ENCODE measurements around the gene MYOF. TPM values are rescaled to one million over a fixed set of nuclear protein-coding genes. Genes with fewer than 3 reads are reported as not detected.

Gene MYOF
- total and polyA plus RNA-seq, 3 donors from 2014 or later: 9.4 to 21.4 (median 12.3) TPM

GRCh38 chr10:93393211-93393610, 88.9 kb downstream of the MYOF start:
- Histone ChIP-seq H3K4me3 (no peak overlapping the region), H3K9me3 (no peaks in the 10 kb centered on the region), H3K27ac (no peak overlapping the region), H3K36me3 (ENCODE audit: low read depth, missing control alignments) (no peaks in the 10 kb centered on the region), H3K4me1 (no peaks in the 10 kb centered on the region), H3K27me3 (no peaks in the 10 kb centered on the region)
- 69 to 80% methylated on average over 7 of the region's 7 CpGs for WGBS, 2 donors
- DNase-seq: no peak
- intact Hi-C loops (cut with DNase I; ENCODE audit: low total_unique reads): no loop called here
- TF ChIP-seq POLR2A (IDR thresholded peaks at IDR 0.05): no peak
- TF ChIP-seq, protein P1, sequence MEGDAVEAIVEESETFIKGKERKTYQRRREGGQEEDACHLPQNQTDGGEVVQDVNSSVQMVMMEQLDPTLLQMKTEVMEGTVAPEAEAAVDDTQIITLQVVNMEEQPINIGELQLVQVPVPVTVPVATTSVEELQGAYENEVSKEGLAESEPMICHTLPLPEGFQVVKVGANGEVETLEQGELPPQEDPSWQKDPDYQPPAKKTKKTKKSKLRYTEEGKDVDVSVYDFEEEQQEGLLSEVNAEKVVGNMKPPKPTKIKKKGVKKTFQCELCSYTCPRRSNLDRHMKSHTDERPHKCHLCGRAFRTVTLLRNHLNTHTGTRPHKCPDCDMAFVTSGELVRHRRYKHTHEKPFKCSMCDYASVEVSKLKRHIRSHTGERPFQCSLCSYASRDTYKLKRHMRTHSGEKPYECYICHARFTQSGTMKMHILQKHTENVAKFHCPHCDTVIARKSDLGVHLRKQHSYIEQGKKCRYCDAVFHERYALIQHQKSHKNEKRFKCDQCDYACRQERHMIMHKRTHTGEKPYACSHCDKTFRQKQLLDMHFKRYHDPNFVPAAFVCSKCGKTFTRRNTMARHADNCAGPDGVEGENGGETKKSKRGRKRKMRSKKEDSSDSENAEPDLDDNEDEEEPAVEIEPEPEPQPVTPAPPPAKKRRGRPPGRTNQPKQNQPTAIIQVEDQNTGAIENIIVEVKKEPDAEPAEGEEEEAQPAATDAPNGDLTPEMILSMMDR (IDR thresholded peaks at IDR 0.05): no peak

- TF ChIP-seq, protein P1 (IDR thresholded peaks at IDR 0.05): no peak
- no peak for TF ChIP-seq POLR2A (IDR thresholded peaks at IDR 0.05)
- no peaks in the 10 kb centered on the region for H3K4me1 ChIP-seq
- no peaks in the 10 kb centered on the region for H3K9me3 ChIP-seq
- no peaks in the 10 kb centered on the region for H3K27me3 ChIP-seq
- H3K36me3 ChIP-seq (ENCODE audit: low read depth, missing control alignments): no peaks in the 10 kb centered on the region
- H3K4me3 ChIP-seq: no peak overlapping the region
- intact Hi-C loops (cut with DNase I; ENCODE audit: low total_unique reads): no loop called here
- no peak for DNase-seq
- WGBS, 2 donors: 71 to 73% methylated on average over 3 of the region's 3 CpGs
- H3K27ac ChIP-seq: no peak overlapping the region
Observed at GRCh38 chr10:93392121-93392520, 90.0 kb downstream of the MYOF start.

DNA sequence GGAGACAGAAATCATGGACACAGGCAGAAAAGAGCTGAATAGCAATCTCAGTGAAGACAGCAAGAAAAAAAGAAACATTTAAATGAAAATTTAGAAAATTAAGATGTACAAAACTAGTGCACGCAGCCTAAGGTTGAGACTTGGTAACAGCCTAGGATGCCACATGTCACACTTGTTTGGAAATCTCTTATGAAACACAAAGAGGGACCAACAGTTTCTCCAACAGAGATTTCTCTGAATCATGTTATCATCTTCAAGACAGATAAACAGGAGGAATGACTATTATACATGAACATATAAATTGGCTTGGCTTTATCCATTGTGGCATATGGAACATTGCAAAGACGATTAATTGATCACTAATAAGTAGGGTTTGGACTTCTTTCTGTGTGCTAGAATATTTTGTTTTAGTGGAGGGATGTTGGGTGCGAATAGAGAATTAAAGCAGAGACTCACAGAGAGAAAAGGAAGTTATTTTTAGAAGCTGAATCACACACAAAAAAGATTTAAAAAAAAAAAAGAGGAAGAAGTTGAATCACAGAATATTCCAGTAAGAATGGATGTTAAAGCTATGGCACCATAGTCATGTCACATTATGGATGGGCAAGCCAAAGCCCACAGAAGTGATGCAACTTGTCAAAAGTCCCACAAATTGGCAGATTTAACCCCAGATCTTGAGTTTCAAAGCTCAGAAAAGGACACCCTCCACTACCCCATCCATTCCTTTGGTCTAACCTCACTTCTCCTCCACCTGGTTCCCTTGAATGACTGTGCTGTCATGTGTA, 91.6 kb downstream of the MYOF start:
- TF ChIP-seq, protein P1 (IDR thresholded peaks at IDR 0.05): no peak
- no peak for TF ChIP-seq POLR2A (IDR thresholded peaks at IDR 0.05)
- no peak for DNase-seq
- Histone ChIP-seq H3K4me3 (no peak overlapping the region), H3K36me3 (ENCODE audit: low read depth, missing control alignments) (no peaks in the 10 kb centered on the region), H3K27ac (no peak overlapping the region), H3K9me3 (no peaks in the 10 kb centered on the region), H3K27me3 (no peaks in the 10 kb centered on the region), H3K4me1 (no peaks in the 10 kb centered on the region)
- intact Hi-C loops (cut with DNase I; ENCODE audit: low total_unique reads): no loop called here
- 70 to 86% methylated on average over 3 of the region's 3 CpGs for WGBS, 2 donors

DNA sequence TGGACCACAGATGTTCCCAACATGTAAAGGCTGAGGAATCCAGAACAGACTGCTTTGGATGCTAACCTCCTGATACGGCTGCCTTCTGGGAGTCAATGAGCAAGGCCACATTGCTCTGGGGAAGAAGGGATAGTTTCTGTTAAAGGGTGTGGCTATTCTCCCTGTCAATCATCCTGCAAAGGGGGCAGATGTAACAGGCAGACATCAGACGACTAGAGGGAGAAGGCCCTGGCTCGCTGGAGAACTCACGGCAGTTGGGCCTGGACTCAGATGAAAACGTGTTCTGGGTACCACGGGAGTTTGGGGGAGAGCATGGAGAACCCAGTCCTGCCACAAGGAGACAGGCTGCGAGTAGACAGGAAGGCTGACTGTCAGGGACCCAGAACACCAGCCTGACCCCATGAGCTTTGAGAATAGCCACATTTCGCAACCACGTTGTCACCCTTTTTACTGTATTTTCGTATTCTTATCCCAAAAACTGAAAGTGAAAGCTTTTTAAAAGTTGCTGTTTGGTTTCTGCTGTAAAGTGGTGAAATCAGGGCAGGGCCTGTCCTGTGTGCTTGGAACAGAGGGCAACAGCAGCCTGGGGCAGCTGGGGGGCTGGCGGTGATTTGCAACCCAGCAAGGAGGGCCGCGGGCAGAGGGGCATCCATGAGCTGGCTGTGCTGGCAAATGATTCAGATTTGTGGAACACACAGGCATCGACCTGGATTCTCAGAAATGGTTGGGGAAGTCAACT, 95.3 kb downstream of the MYOF start:
- WGBS, 2 donors: 79 to 82% methylated on average over 14 of the region's 14 CpGs
- peak overlapping the region in 1 of 2 donors; percentile 28 for H3K27ac ChIP-seq
- H3K36me3 ChIP-seq (ENCODE audit: low read depth, missing control alignments): no peaks in the 10 kb centered on the region

More for the DNA sequence above, 95.3 kb downstream of the MYOF start:
- intact Hi-C loops (cut with DNase I; ENCODE audit: low total_unique reads): loop anchor here (10.0 kb wide), 1 partner anchor 48 kb away; no protein-coding TSS in a partner anchor
- Histone ChIP-seq H3K4me1 (no peaks in the 10 kb centered on the region), H3K9me3 (no peaks in the 10 kb centered on the region), H3K27me3 (no peaks in the 10 kb centered on the region), H3K4me3 (no peak overlapping the region)
- TF ChIP-seq, protein P1 (IDR thresholded peaks at IDR 0.05): no peak
- no peak for TF ChIP-seq POLR2A (IDR thresholded peaks at IDR 0.05)
- DNase-seq: no peak
